RPMI8226 (cell line): ENCODE data around the gene DDX46.
"Not testable (repeated sequence)": the region's sequence is repeated elsewhere in the genome, so short reads cannot be mapped to it uniquely, and the experiment has no call there.

Source experiments
- DNase-seq: peaks from one replicate; pipeline ENCODE4 v3.0.0-alpha.2; 2015

Gene DDX46

DNA sequence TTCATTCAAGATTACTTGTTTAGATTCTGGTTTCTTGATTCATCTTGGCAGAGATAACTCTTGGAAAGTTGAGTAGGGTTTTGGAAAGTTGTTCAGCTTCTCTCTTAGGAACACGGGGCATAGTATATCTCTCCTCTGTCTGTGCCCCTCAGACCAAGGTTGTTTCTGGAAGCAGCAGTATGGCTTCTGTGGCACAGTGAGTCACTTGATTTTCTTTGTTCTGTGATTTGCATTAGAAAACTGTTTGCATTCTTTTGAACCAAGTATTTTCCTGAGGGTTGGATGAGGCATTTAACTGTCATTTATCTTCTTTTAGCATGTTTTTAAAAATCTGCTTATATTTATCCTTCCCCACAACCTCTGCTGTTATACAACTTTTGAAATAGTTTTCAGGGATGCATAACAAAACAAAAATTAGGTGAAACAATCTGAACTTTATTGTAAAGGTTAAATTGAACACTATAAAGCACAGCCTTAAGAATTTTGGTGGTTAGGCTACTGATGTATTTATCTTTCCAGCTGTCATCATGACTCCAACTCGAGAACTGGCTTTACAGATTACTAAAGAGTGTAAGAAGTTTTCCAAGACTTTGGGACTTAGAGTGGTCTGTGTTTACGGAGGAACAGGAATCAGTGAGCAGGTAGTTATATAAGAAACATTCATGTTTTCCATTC lies 26.5 kb downstream of the DDX46 start:
- no peak for DNase-seq

DNA sequence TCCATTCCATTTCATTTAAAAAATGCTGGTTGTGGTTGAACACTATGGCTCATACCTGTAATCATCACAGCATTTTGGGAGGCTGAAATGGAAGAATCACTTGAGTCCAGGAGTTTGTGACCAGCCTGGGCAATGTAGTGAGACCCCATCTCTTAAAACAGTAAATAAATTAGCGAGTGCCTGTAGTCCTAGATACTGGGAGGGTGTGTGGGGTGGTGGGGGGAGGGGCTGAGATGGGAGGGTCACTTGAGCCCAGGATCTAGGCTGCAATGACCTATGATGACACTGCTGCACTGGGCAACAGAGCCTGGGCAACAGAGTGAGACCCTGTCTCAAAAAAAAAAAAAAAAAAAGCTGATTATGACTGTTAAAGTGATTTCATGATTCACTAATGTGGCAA lies 29.1 kb downstream of the DDX46 start:
- DNase-seq = no peak

DNA sequence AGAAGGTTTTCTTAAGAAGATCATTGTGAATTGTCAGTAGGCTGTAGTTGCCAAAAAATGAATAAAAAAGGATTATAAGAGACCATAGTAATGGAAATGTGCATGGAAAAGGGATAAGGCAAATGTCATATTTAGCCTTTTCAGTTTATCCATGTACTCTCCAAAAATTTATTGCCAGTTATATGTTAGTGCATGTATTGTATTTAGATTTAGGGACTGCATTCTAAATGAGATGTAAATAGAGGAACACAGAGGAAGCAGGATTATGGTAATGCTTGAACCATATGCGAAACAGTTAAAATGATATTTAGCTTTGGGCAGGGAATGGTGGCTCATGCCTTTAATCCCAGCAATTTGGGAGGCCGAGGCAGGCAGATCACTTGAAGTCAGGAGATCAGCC lies 33.0 kb downstream of the DDX46 start:
- no peak for DNase-seq

DNA sequence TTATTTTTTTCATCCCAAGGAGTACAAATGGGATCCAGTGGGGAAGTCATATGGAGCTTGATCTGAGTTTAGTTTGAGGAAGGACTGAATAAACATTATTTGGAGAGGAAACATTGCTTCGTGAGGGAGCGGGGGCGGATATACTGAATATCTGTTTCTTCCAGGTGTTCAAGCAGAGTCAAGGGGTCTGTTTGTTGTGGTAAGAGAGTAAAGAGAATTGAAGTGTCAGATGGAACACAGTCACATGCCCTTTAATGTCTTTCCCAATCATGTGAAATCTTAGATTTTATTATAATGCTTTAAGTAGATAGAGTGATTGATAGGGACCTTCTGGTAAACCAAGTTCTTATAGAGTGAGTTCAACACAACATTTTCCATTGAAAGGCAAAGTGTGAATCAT lies 33.7 kb downstream of the DDX46 start:
- DNase-seq = no peak

DNA sequence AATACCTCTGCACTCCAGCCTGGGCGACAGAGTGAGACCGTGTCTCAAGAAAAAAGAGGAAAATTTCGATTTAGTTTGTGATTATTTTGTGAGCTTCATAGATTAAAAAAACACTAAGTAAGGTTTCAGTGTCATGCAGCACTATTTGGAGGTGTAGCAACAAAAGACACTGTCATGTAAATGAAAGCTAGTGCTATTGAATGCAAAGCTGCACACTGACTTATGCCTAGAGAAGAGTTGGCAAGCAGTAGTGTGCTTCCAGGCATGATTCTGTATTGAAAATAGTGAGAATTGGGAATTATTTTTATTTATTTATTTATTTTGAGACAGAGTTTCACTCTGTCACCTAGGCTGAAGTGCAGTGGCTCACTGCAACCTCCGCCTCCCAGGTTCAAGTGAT lies 34.5 kb downstream of the DDX46 start:
- DNase-seq = no peak

DNA sequence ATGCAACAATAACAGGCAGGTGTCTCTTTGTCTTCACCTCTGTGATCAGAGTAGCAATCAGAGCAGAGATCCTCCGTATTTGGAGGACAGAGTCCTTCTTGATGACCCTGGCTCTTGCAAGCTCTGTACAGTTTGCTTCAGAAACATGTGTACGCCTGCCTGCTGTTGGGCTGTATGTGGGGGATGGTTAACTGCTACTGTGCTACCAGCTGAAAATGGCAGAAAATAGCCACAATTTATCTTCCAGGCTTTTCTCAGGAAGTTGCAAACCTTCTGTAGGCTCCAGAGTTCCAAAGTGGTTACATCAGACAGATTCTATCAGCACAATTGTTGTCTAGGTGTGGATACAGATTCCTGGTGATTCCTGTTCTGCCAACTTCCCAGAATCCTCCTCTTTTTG lies 35.5 kb downstream of the DDX46 start:
- no peak for DNase-seq

DNA sequence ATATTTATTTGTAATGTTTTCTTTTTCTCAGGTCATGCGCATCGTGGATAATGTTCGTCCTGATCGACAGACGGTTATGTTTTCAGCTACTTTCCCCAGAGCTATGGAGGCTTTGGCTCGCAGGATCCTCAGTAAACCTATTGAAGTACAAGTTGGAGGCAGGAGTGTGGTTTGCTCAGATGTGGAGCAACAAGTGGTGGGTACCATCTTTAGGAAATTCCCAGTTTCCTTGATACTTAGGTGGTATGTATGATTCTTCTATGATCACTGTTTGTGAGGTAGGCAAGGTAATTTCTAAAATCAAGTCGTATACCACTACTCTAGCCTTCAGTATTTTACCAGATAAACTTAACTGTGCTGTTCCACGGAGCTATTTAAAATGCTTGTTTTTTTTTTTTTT lies 36.2 kb downstream of the DDX46 start:
- no peak for DNase-seq

DNA sequence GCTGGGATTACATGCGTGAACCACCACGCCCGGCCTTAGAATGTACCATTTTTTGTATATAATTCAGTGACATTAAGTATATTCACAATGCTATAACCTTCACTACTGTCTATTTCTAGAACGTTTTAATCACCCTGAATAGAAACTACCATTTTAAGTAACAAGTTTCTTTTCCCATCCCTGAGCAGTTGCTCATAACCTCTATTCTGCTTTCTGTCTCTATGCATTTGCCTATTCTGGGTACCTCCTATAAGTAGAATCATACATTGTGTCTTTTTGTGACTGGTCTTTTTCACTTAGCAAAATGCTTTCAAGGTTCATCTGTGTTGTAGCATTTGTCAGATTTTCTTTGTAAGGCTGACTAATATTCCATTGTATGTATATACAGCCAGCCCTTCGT lies 39.9 kb downstream of the DDX46 start:
- DNase-seq = no peak

DNA sequence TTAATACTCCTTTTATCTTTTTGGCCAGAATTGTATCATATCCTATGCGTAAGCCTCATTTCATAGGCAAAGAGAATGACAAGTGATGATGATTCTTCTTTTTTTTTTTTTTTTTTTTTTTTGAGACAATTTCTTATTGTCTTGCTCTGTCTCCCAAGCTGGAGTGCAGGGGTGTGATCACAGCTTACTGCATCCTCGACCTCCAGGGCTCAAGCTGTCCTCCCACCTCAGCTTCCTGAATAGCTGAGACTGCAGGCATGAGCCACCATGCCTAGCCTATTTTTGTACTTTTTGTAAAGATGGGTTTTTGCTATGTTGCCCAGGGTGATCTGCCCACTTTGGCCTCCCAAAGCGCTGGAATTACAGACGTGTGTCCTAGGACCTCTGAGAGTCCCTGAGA lies 45.2 kb downstream of the DDX46 start:
- DNase-seq = no peak

DNA sequence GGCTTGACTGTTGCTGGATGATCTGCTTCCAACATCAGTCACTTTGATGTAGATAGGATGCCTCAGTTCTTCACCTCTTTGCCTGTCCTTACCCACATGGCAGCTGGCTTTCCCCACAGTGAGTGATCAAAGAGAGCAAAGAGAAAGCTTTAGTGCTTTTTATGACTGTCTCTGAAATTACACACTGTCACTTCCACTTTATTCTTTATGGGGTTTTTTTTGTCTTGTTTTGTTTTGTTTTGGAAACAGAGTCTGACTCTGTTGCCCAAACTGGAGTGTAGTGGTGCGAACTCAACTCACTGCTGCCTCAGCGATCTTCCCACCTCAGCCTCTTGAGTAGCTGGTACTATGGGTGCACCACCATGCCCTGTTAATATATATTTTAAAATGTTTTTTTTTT lies 54.8 kb downstream of the DDX46 start:
- no peak for DNase-seq

DNA sequence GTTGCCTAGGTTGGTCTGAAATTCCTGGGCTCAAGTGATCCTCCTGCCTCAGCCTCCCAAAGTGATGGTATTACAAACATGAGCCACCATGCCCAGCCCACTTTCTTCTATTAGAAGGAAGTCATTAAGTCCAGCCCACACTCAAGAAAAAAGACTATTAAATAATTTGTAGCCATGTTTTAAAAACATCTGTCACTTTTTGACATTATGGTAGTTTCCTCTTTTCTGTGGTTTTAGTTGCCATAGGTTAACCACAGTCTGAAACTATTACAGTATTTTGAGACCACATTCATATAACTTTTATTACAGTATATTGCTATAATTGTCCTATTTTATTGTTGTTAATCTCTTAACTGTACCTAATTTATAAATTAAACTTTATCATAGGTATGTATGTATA lies 55.2 kb downstream of the DDX46 start:
- no peak for DNase-seq

DNA sequence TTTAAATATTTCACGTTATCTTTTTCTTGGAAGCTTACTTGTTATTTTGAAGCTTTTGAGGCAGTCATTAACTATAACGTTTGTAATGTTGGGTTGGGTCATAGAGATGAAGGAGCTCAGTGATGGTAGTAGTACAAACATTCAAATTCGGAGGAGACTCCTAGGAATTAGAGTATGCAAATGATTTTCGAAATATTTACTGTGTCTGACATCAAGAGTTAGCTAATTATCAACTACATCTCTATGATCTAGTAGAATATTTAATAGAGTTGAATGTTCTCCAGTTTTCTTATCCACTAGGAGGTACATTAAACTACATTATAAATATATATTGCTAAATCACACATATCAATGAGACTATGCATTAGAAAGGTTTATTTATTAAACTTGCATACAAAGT lies 58.4 kb downstream of the DDX46 start:
- DNase-seq = no peak

DNA sequence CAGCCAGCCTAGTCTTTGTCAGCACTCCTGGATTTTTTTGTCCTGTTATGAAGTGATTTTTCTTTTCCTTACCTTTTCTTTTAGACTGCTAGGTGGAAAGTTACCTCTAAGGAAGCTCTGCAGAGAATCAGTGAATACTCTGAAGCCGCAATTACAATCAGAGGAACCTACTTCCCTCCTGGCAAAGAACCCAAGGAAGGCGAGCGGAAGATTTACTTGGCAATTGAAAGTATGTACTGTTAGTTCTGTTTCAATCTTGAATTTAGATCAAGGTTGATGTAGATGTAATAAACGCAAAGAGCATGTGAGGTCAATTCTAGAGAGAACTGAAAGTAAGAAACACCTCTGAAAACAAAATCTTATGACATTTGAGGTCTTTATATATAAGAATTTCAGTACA lies 60.2 kb downstream of the DDX46 start:
- DNase-seq = no peak

DNA sequence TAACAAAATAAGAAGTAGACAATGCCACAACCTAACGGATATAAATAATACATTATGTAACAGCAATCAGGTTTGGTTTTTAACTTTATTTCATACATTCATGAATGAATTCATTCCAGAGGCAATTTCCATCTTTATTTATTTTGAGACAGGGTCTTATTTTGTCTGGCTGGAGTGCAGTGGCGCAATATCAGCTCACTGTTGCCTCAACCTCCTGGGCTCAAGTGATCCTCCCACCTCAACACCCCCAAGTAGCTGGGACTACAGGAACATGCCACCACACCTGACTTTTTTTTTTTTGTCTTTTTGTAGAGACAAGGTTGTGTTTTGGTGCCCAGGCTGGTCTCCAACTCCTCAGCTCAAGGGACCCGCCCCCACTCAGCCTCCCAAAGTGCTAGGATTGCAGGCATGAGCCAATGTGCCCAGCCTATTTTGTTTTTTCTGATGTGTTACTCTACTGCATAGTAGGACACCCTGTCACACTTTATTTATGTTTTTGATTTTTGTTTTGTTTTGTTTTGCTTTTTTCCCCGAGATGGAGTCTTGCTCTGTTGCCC lies 60.9 kb downstream of the DDX46 start:
- DNase-seq = no peak

DNA sequence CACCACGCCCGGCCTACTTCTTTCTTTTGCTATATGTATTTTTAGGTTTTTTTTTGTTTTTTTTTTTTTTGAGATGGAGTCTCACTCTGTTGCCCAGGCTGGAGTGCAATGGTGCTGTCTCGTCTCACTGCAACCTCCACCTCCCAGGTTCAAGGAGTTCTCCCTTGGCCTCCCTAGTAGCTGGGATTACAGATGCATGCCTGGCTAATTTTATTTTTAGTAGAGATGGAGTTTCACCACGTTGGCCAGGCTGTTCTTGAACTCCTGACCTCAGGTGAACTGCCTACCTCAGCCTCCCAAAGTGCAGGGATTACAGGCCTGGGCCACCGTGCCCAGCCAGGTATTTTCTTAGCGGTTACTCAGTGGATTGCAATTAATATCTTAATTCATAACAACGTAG lies 63.3 kb downstream of the DDX46 start:
- DNase-seq = no peak

DNA sequence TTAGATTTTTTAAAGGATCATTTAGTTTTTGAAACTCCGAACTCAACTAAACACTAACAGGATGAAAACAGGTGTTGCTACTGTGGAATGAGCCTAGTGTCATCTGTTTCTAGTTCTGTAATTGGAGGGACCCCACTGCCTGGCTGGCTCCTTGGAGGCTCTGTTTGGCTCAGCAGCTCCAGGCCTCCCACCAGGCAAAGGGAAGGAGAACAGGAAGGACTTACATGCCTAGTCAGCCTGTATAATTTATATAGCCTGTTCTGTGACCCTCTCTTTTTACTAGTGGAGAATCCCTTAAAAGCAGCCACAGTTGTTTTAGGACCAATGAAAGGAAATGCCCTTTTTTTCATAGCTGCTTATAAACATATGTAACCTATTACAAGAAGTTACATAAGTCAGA lies 66.1 kb downstream of the DDX46 start:
- no peak for DNase-seq

DNA sequence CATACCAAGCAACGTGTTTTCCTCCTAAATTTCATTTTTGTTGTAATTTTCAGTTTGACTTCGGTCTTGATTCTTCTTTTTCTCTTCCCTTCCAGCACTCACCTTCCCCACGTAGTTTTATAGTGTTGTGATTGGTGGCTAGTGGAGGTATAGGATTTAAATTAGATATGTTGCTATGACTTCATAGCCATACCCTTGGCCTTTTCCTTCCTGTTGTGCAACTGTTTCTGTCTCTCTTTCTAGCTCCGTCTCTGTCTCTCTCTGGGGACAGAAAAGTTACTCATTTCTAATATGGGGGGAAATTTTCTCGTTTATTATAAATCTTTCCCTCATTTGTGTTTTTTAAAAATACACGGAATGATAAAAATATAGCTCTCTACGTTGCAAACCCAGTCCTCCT lies 66.6 kb downstream of the DDX46 start:
- DNase-seq = no peak

DNA sequence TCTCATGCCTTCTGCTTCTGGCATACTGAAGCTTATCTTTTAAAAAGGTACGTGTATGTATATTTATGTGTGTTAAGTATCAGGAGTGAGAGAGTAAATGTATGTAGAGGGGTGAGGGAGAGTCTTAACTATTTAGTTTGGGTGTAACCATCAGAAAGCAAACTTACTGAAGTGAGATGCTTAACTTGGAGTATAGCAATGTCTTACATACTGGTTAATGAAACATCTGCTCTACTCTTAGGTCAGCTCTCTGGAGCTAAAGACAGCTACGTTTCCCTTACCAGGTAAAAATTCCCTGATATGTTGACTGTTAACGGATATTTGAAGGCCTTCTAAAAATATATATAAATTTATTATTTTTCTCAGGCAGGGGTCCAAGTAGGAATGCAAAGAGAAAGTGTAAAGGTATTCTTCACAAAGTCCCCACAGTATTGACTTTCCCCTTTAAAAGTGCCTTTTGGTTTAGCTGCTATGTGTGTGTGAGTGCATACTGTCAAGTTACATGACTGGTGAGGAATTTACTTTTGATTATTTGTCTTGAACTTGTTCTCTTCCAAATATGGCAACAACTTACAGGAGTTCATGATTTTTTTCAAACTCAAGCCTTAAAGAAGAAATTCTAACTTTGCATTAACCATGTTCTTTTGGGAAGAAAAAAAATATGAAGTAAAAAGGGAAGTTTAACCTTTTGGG lies 74.9 kb downstream of the DDX46 start:
- DNase-seq = no peak

DNA sequence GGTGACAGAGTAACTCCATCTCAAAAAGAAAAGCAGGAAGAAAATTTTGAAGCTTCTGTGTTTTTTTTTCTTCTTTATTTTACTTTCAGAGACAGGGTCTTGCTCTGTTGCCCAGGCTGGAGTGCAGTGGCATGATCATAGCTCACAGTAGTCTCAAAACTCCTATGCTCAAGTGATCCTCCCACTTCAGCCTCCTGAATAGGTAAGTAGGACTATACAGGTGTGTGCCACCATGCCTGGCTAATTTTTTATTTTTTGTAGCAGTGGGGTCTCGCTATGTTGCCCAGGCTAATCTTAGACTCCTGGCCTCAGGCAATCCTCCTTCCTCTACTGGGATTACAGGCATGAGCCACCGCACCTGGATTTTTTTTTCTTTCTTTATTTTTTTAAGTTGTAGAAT lies 77.0 kb downstream of the DDX46 start:
- no peak for DNase-seq

DNA sequence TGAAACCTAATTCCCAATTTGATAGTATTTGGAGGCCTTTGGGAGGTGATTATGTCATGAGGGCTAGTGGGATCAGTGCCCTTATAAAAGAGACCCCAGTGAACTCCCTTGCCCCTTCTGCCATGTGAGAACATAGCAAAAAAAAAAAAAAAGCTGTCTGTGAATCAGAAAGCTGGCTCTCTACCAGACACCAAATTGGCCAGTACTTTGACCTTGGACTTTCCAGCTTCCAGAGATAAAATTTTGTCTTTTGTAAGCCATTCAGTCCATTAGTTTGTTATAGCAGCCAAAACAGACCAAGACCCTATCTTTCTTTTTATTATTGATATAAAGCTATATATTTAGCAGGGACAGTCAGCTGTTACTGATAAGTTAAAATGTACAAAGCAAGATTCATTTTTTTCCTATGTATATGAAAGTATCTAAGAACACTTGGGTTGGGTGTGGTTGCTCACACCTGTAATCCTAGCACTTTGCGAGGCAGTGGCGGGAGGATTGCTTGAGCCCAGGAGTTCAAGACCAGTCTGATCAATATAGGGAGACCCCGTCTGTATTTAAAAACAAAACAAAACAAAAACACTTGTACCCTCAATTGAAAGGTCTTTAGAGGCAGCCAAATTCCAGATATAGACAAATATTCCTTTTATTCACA lies 79.1 kb downstream of the DDX46 start:
- no peak for DNase-seq

DNA sequence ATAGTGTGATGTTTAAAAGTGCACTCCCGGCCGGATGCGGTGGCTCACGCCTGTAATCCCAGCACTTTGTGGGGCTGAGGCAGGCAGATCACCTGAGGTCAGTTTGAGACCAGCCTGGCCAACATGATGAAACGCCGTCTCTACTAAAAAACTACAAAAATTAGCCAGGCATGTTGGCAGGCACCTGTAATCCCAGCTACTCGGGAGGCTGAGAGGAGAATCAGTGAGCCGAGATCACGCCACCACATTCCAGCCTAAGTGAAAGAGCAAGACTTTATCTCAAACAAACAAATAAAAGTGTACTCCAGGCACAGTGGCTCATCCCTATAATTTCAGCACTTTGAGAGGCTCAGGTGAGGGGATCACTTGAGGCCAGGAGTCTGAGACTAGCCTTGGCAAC lies 79.8 kb downstream of the DDX46 start:
- DNase-seq = not testable (repeated sequence)

DNA sequence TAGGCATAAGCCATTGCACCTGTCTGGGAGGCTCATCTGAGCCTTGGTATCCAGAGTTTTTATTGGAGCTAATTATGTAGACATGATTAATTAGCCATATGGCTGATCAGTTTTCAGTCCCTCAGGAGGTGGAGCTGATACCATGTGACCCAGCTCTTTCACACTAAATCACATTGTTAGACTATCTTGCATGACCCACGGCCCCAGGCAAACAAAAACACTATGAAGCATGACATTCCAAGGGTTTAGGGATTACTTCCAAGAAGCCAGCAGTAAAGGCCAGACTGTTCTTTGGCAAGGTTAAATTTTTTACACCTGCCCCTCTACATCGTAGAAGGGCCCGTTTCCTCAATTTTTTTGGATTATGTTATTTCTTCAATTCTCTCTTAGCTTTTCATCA lies 82.2 kb downstream of the DDX46 start:
- no peak for DNase-seq

DNA sequence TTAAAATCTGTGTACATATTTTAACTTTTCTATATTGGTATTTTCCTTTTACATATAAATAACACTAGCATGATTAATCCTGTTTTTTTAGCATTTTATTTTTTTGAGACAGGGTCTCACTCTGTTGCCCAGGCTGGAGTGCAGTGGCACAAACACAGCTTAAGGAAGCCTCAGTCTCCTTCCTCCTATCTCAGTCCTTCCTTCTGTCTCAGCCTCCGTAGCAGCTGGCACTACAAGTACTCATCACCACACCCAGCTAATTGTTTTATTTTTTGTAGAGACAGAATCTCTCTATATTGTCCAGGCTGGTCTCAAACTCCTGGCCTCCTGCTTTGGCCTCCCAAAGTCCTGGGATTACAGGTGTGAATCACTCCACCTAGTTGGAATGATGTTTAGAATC lies 85.7 kb downstream of the DDX46 start:
- DNase-seq = no peak

DNA sequence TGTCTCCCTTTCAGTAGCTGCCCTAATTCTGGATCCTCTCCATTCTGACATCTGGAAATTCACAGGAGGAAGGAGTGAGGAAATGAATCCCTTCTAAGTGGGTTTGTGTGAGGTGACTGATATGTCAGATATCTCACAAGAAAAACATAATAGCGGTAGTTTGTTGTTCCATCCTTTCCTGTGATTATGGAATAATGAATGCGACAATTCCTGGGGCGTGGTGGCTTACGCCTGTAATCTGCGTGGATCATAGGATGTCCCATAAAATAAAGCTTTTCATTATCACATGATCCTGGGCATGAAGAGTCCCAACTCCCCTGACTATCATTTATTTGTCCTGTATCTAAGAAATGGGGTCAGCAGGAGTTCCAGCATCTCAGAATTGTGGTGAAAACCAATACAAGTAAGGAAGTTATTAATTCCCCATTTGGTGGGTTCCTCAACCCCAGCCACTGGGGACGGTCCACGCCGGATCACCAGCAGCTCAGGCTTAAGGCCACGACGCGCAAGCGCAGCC lies 86.8 kb downstream of the DDX46 start:
- DNase-seq = no peak
